K562 (cell line): ENCODE measurements around the gene PLEKHH2. TPM values are rescaled to one million over a fixed set of nuclear protein-coding genes. Genes with fewer than 3 reads are reported as not detected.

Experiments
- ATF4 ChIP-seq: fragments of 450-650 bp; formaldehyde crosslinking; IDR thresholded peaks from 2 replicates; pipeline ENCODE4 v1.4.0; 2022; ENCODE audit warnings: mild to moderate bottlenecking, moderate library complexity
- ATF6 ChIP-seq: sonication (generic); formaldehyde crosslinking; IDR thresholded peaks from 2 replicates; pipeline ENCODE4 v1.4.0; 2020; ENCODE audit warnings: mild to moderate bottlenecking, missing genetic modification reagents
- CBFA2T3 ChIP-seq: fragments of 450-650 bp; IDR thresholded peaks from 2 replicates; pipeline ENCODE4 v1.6.1; 2017
- CBX8 ChIP-seq: fragments of 200-600 bp; sonication (generic); IDR thresholded peaks from 2 replicates; pipeline ENCODE4 v1.6.1; 2012; ENCODE audit warnings: borderline replicate concordance, mixed run types, low read depth, mild to moderate bottlenecking, moderate library complexity, mixed read lengths, low read length, control low read depth, inconsistent platforms; ENCODE audit not compliant: poor library complexity, severe bottlenecking; ENCODE audit errors: extremely low read depth
- CREB1 ChIP-seq, 2 experiments: sonication (generic) in 1 of 2; formaldehyde crosslinking in 1 of 2; IDR thresholded peaks; 2 replicates each; pipeline versions ENCODE4 v1.6.1 to v1.8.0; 2012 to 2022; ENCODE audit warnings: inconsistent platforms in 1 of 2, mild to moderate bottlenecking in 1 of 2, missing genetic modification reagents in 1 of 2, moderate library complexity in 1 of 2
- CREB5 ChIP-seq: fragments of 250-450 bp; sonication (Bioruptor Pico); IDR thresholded peaks from 2 replicates; pipeline ENCODE4 v1.5.0; 2020; ENCODE audit warnings: mild to moderate bottlenecking
- DLX4 ChIP-seq: fragments of 250-450 bp; sonication (Bioruptor Pico); IDR thresholded peaks from 2 replicates; pipeline ENCODE4 v1.6.1; 2021; ENCODE audit warnings: mild to moderate bottlenecking
- DPF2 ChIP-seq: fragments of 450-650 bp; IDR thresholded peaks from 2 replicates; pipeline ENCODE4 v1.6.1; 2016
- ELK3 ChIP-seq: fragments of 450-650 bp; formaldehyde crosslinking; IDR thresholded peaks from 2 replicates; pipeline ENCODE4 v1.4.0; 2020; ENCODE audit warnings: mild to moderate bottlenecking
- ERF ChIP-seq: fragments of 450-650 bp; formaldehyde crosslinking; IDR thresholded peaks from 2 replicates; pipeline ENCODE4 v1.4.0; 2020; ENCODE audit warnings: mild to moderate bottlenecking, mixed read lengths
- GATAD2A ChIP-seq: fragments of 450-650 bp; IDR thresholded peaks from 2 replicates; pipeline ENCODE4 v1.6.1; 2017
- GTF3C2 ChIP-seq: IDR thresholded peaks from 3 replicates; pipeline ENCODE4 v1.6.1; 2011; ENCODE audit warnings: borderline replicate concordance, mild to moderate bottlenecking, moderate library complexity; ENCODE audit not compliant: insufficient read length; ENCODE audit errors: extremely low read depth
- HLTF ChIP-seq: fragments of 450-650 bp; IDR thresholded peaks from 2 replicates; pipeline ENCODE4 v1.6.1; 2016
- MTA1 ChIP-seq: fragments of 450-650 bp; IDR thresholded peaks from 2 replicates; pipeline ENCODE4 v1.6.1; 2017; ENCODE audit warnings: borderline replicate concordance
- TAF15 ChIP-seq: fragments of 200-400 bp; formaldehyde crosslinking; IDR thresholded peaks from 2 replicates; pipeline ENCODE4 v1.6.1; 2017; ENCODE audit warnings: mild to moderate bottlenecking, low read depth, low read length, moderate library complexity
- TBL1XR1 ChIP-seq, 2 experiments: IDR thresholded peaks; 2 replicates each; pipeline ENCODE4 v1.6.1; 2012; ENCODE audit warnings: improper control_type of control experiment in 2 of 2, low read length in 2 of 2, mild to moderate bottlenecking in 1 of 2
- ZNF384 ChIP-seq: IDR thresholded peaks from 2 replicates; pipeline ENCODE4 v1.6.1; 2012; ENCODE audit warnings: low read depth, low read length, improper control_type of control experiment
- polyA plus RNA-seq, 8 experiments: library from polyadenylated mRNA; depleted of rRNA in 4 of 8; stranded (reverse) in 5 of 8; unstranded in 3 of 8; fragments of >200 nt; fragmentation: Nextera tagmentation in 2 of 8; fragmentation: Illumina TruSeq in 1 of 8; extraction: Ambion mirVana in 2 of 8; extraction: Trizol in 1 of 8; gene quantifications; 2 replicates each; pipeline versions ENCODE4 v1.2.1 to v1.2.3, GENCODE V29; 2011 to 2014; ENCODE audit warnings: inconsistent platforms in 1 of 8, missing spikeins in 1 of 8
- total RNA-seq, 7 experiments: library from RNA; depleted of rRNA in 6 of 7; stranded (reverse); fragments of >200 nt in 6 of 7; fragmentation: Illumina TruSeq in 2 of 7; extraction: Trizol in 2 of 7; gene quantifications; 2 replicates each; pipeline versions ENCODE4 v1.2.1 to v1.2.3, GENCODE V29; 2011 to 2021; ENCODE audit warnings: low replicate concordance in 1 of 7

PLEKHH2 gene
- total and polyA plus RNA-seq, 9 of the 15 experiments (the other 6 are each of a cell fraction or from before 2014, with no cell fraction given): 0.77 to 13.5 (median 2.7) TPM

- peak; percentile 44; the same call in 1 of the 2 replicates for TF ChIP-seq ATF4 (CRISPR knock-in tag)
- no peak for TF ChIP-seq ERF (CRISPR knock-in tag)
- no peak for TF ChIP-seq GTF3C2
- peak in 1 of 2 experiments; percentile 73; a peak in 2 of 4 replicates for TF ChIP-seq TBL1XR1 (IDR thresholded peaks at IDR 0.05; ENCODE audit: low read length in 2 of 2)
- TF ChIP-seq ELK3 (CRISPR knock-in tag): no peak
- TF ChIP-seq CBFA2T3: peak; percentile 50
- no peak; the same call in 1 of the 2 replicates for TF ChIP-seq ZNF384
- TF ChIP-seq TAF15: no peak
- TF ChIP-seq CBX8: no peak
- peak; percentile 97 for TF ChIP-seq CREB1 (IDR thresholded peaks at IDR 0.05)
- TF ChIP-seq CREB1 (CRISPR knock-in tag; IDR thresholded peaks at IDR 0.05): peak; percentile 97
- no peak for TF ChIP-seq DLX4 (CRISPR knock-in tag)
- TF ChIP-seq GATAD2A: no peak
- no peak; the same call in 1 of the 2 replicates for TF ChIP-seq DPF2
- TF ChIP-seq MTA1: peak; percentile 96
- no peak for TF ChIP-seq CREB5 (CRISPR knock-in tag)
- TF ChIP-seq ATF6 (CRISPR knock-in tag): 0 out of 2 replicates have a peak, but pooled peaks have one; percentile 63
- TF ChIP-seq HLTF: no peak
These were observed 137.0 kb downstream of the PLEKHH2 start, which contains the start of gene DYNC2LI1 (continued) for GRCh38 chr2:43773876-43774613.
